GM23338 (cell line): ENCODE results near the gene FLRT2.

Experiments
- CREB1 ChIP-seq: fragments of 250-450 bp; sonication (Bioruptor Pico); IDR thresholded peaks from 2 replicates; pipeline ENCODE4 v1.5.0; 2020; ENCODE audit warnings: low read depth, mild to moderate bottlenecking, moderate library complexity
- CTCF ChIP-seq, 2 experiments: fragments of 200-600 bp in 1 of 2; sonication (generic) in 1 of 2; conservative IDR thresholded peaks; 2 replicates each; pipeline versions ENCODE4 v1.5.1 to v1.6.1; 2016 to 2017; ENCODE audit warnings: antibody characterized with exemption in 2 of 2, low read depth in 2 of 2, mild to moderate bottlenecking in 2 of 2, moderate library complexity in 1 of 2
- ETS1 ChIP-seq: IDR thresholded peaks from 2 replicates; pipeline ENCODE4 v1.6.1; 2016; ENCODE audit warnings: antibody characterized with exemption
- EZH2 ChIP-seq: fragments of 200-600 bp; sonication (generic); IDR thresholded peaks from one replicate; pipeline ENCODE4 v1.8.0; 2017; ENCODE audit warnings: antibody characterized with exemption, mild to moderate bottlenecking, low read depth; ENCODE audit not compliant: unreplicated experiment
- POLR2AphosphoS5 ChIP-seq: IDR thresholded peaks from 2 replicates; pipeline ENCODE4 v1.6.1; 2016; ENCODE audit warnings: antibody characterized with exemption, low read depth

GRCh38 chr14:85601246-85601645 lies 71.3 kb downstream of the FLRT2 start:
- TF ChIP-seq EZH2: no peak
- no peak for TF ChIP-seq CTCF (conservative IDR thresholded peaks at IDR 0.05; ENCODE audit: low read depth in 2 of 2)
- no peak for TF ChIP-seq POLR2AphosphoS5
- TF ChIP-seq ETS1: no peak
- TF ChIP-seq CREB1 (CRISPR knock-in tag): no peak
